ENCODE results near the gene CDK6. TPM values are rescaled to one million over a fixed set of nuclear protein-coding genes. Genes with fewer than 3 reads are reported as not detected.

Gene CDK6
- total and polyA plus RNA-seq, 4 donors: 1.6 to 66.4 (median 12.1) TPM

GRCh38 chr7:92667816-92668535 lies 168.4 kb downstream of the CDK6 start:
- H3K27me3 ChIP-seq (ENCODE audit: control insufficient read depth in 3 of 3, insufficient read depth in 3 of 3, low read length in 2 of 3): no peaks in the 10 kb centered on the region
- no peak overlapping the region for H3K9ac ChIP-seq (ENCODE audit: insufficient read depth in 1 of 2, low read length in 2 of 2)
- no peak for DNase-seq
- 95 to 96% methylated on average over 6 of the region's 6 CpGs for WGBS, 2 donors
- no peak for ATAC-seq (ENCODE audit: insufficient read depth, low FRiP score)
- H3K27ac ChIP-seq (ENCODE audit: low read depth in 1 of 2, low read length in 1 of 2): no peak overlapping the region
- H3K4me1 ChIP-seq (ENCODE audit: control insufficient read depth in 5 of 5, insufficient read depth in 5 of 5, low read length in 5 of 5): peaks cover 0 to 12% (median 0%) of the 10 kb centered on the region in 5 donors
- TF ChIP-seq CTCF (IDR thresholded peaks at IDR 0.05; ENCODE audit: control extremely low read depth, extremely low read depth): no peak
- peaks cover 0 to 18% (median 3%) of the 10 kb centered on the region in 4 donors for H3K36me3 ChIP-seq (ENCODE audit: control insufficient read depth in 4 of 4, insufficient read depth in 4 of 4, low read length in 4 of 4)
- H3K9me3 ChIP-seq (ENCODE audit: control insufficient read depth in 4 of 4, insufficient read depth in 3 of 4, low read length in 3 of 4): no peaks in the 10 kb centered on the region
- H3K4me3 ChIP-seq: no peak overlapping the region

DNA sequence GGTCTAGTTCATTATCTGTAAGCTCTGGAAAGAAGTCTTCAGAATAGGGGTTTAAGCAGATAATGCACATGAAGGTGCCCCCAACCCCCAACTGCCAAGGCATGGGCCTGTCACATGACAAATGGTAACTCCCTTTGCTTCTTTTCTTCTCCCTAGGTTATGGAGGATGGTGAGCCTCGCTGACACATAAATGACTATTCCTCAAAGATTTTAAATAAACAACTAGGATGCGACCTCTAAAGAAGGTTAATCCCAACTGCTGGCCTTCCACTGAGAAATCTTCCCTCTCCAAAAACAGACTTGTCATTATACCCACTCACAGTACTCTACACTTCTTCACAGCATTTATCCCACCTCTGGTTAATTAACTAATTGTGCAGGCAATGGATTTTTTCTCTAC lies 170.4 kb downstream of the CDK6 start:
- Histone ChIP-seq H3K9me3 (ENCODE audit: control insufficient read depth in 4 of 4, insufficient read depth in 3 of 4, low read length in 3 of 4) (no peaks in the 10 kb centered on the region), H3K27ac (ENCODE audit: low read depth in 1 of 2, low read length in 1 of 2) (no peak overlapping the region), H3K36me3 (ENCODE audit: control insufficient read depth in 4 of 4, insufficient read depth in 4 of 4, low read length in 4 of 4) (peaks cover 0 to 16% (median 3%) of the 10 kb centered on the region in 4 donors), H3K9ac (ENCODE audit: insufficient read depth in 1 of 2, low read length in 2 of 2) (no peak overlapping the region), H3K4me1 (ENCODE audit: control insufficient read depth in 5 of 5, insufficient read depth in 5 of 5, low read length in 5 of 5) (peaks cover 0 to 12% (median 0%) of the 10 kb centered on the region in 5 donors), H3K4me3 (no peak overlapping the region), H3K27me3 (ENCODE audit: control insufficient read depth in 3 of 3, insufficient read depth in 3 of 3, low read length in 2 of 3) (no peaks in the 10 kb centered on the region)
- DNase-seq: no peak
- WGBS, 2 donors: 78 to 93% methylated on average over 2 of the region's 2 CpGs
- TF ChIP-seq CTCF (IDR thresholded peaks at IDR 0.05; ENCODE audit: control extremely low read depth, extremely low read depth): no peak
- no peak for ATAC-seq (ENCODE audit: insufficient read depth, low FRiP score)

DNA sequence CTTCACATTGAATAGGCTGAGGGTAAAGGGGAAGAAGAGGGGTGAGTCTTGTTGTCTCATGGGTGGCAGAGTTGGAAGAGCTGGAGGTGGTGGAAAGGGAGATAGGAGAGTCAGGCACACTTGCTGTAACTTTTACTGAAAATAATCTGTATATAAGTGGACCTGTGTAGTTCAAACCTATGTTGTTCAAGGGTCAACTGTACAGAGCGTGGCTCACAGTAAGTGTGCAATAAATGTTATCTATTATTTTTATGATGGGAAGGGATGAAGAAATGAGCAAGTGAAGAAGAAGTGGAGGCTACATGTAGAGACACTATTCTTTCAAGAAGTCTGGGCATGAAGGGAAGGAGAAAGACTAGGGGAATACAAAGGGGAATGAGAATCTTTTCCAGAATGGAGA lies 174.7 kb downstream of the CDK6 start:
- no peak overlapping the region for H3K27ac ChIP-seq (ENCODE audit: low read depth in 1 of 2, low read length in 1 of 2)
- WGBS, 2 donors: 99 to 100% methylated on average over 1 of the region's 1 CpG
- peaks cover 0 to 4% (median 0%) of the 10 kb centered on the region in 5 donors for H3K4me1 ChIP-seq (ENCODE audit: control insufficient read depth in 5 of 5, insufficient read depth in 5 of 5, low read length in 5 of 5)

More for the DNA sequence above, 174.7 kb downstream of the CDK6 start:
- Histone ChIP-seq H3K36me3 (ENCODE audit: control insufficient read depth in 4 of 4, insufficient read depth in 4 of 4, low read length in 4 of 4) (no peaks in the 10 kb centered on the region), H3K27me3 (ENCODE audit: control insufficient read depth in 3 of 3, insufficient read depth in 3 of 3, low read length in 2 of 3) (no peaks in the 10 kb centered on the region), H3K9ac (ENCODE audit: insufficient read depth in 1 of 2, low read length in 2 of 2) (no peak overlapping the region), H3K9me3 (ENCODE audit: control insufficient read depth in 4 of 4, insufficient read depth in 3 of 4, low read length in 3 of 4) (no peaks in the 10 kb centered on the region), H3K4me3 (no peak overlapping the region)
- no peak for TF ChIP-seq CTCF (IDR thresholded peaks at IDR 0.05; ENCODE audit: control extremely low read depth, extremely low read depth)
- ATAC-seq (ENCODE audit: insufficient read depth, low FRiP score) (no peak), DNase-seq (no peak)

Measured in lung (tissue), 12 donors.